GM12875 (cell line): ENCODE data around the gene COL25A1.

Experiments used
- H3K4me3 ChIP-seq: one replicate; pipeline ENCODE4 v1.5.1; 2011; ENCODE audit warnings: low read depth, low read length, control low read depth
- TF ChIP-seq, protein P1 (sequence below): IDR thresholded peaks from 2 replicates; pipeline ENCODE4 v1.5.1; 2011; ENCODE audit warnings: low read depth, mild to moderate bottlenecking, control low read depth, inconsistent platforms, low read length, moderate library complexity, borderline replicate concordance; ENCODE audit not compliant: insufficient read depth

The COL25A1 gene

DNA sequence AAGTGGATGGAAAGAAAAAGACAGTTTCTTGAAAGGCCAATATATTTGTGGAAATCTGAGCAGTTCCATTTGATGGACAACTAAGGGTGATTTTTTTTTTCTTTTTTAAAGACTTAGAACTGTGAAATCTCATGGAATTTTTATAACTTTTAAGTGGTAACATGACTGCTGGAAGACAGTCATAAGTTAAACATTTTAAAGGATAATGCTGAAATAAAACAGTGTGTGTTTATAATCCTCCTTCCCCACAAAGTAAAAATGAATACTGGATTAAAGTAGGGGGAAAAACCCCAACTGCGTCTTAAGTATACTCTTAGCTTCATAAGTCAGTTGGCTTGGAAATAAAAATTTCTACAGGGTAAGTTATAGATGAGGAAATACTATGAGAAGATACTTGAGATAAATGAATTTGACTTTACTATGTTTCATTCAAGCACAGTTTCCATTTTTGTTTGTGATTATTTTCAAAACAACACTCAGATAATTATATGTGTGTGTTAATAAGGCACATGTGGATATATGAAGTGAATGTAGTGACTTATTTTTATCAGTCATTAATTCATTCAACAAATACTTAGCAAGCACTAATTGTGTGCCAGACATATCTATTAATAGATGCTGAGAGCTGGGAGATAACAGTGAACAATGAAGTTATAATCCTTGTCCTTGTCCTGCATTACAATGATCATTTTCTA is 410.4 kb downstream of the COL25A1 start:
- H3K4me3 ChIP-seq: no peak overlapping the region
- TF ChIP-seq, protein P1, sequence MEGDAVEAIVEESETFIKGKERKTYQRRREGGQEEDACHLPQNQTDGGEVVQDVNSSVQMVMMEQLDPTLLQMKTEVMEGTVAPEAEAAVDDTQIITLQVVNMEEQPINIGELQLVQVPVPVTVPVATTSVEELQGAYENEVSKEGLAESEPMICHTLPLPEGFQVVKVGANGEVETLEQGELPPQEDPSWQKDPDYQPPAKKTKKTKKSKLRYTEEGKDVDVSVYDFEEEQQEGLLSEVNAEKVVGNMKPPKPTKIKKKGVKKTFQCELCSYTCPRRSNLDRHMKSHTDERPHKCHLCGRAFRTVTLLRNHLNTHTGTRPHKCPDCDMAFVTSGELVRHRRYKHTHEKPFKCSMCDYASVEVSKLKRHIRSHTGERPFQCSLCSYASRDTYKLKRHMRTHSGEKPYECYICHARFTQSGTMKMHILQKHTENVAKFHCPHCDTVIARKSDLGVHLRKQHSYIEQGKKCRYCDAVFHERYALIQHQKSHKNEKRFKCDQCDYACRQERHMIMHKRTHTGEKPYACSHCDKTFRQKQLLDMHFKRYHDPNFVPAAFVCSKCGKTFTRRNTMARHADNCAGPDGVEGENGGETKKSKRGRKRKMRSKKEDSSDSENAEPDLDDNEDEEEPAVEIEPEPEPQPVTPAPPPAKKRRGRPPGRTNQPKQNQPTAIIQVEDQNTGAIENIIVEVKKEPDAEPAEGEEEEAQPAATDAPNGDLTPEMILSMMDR: no peak

- TF ChIP-seq, protein P1: no peak
- H3K4me3 ChIP-seq: no peak overlapping the region
Observed at GRCh38 chr4:108890484-108890881, 412.0 kb downstream of the COL25A1 start.

- no peak overlapping the region for H3K4me3 ChIP-seq
- TF ChIP-seq, protein P1: no peak
Observed at GRCh38 chr4:108889696-108890483, 412.6 kb downstream of the COL25A1 start.

- H3K4me3 ChIP-seq: no peak overlapping the region
- TF ChIP-seq, protein P1: no peak
Observed at GRCh38 chr4:108888769-108889168, 413.7 kb downstream of the COL25A1 start.

- TF ChIP-seq, protein P1: no peak
- H3K4me3 ChIP-seq: no peak overlapping the region
Observed at GRCh38 chr4:108887034-108887433, 415.4 kb downstream of the COL25A1 start.

DNA sequence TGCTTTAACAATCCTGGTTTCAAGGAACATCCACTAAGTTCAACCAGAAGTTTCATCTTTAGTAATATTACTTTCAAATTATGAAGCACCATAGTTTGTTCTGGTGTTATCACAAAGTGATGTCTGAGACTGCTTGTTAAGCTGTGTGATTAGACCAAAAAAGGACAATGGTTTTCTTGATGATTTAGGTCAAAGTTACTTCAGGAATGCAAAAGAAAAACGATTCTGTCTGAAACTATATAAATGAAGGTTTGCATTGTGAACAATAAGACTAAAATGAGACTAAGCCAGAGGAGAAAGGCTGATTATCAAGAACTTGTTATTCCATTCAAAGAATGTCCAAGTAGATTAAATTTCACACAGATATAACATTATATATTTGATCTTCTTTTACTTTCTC is 417.2 kb downstream of the COL25A1 start:
- H3K4me3 ChIP-seq: no peak overlapping the region
- TF ChIP-seq, protein P1: no peak

DNA sequence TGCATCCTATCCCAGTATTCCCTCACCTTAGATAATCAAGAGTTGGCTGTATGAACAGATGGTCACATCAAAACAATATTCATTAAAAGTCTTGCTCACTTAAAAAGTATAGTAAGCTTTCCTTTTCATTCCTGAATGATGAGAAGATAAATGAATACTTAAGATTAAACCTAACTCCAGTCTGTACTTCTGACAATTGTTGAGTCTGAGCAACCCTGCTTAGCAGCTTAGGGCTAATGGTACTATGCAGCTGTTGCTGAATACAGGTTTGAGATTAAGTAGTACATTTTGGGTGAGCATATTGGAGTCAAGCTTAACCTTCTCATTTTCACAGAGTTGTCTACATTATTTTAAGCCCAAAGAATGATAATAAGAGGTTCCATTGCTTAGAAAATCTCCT is 417.9 kb downstream of the COL25A1 start:
- H3K4me3 ChIP-seq: no peak overlapping the region
- TF ChIP-seq, protein P1: no peak
